OCI-LY1 (cell line): ENCODE results near the gene AVPR2.

Source experiments
- H2AFZ ChIP-seq: fragments of 200-600 bp; sonication (generic), shearing (Covaris generic); 2 replicates; pipeline ENCODE4 v1.6.0; 2014; ENCODE audit warnings: antibody characterized with exemption, mild to moderate bottlenecking, low read length
- H3F3A ChIP-seq: fragments of 200-600 bp; sonication (generic), shearing (Covaris generic); 2 replicates; pipeline ENCODE4 v1.6.0; 2014; ENCODE audit warnings: mild to moderate bottlenecking, antibody characterized with exemption, low read length, moderate library complexity; ENCODE audit not compliant: insufficient read depth
- H3K27ac ChIP-seq: fragments of 200-600 bp; sonication (generic); 2 replicates; pipeline ENCODE4 v1.5.1; 2014; ENCODE audit warnings: low read length, mixed run types, mild to moderate bottlenecking, low read depth; ENCODE audit not compliant: poor library complexity, severe bottlenecking
- H3K27me3 ChIP-seq: fragments of 200-600 bp; sonication (generic); 2 replicates; pipeline ENCODE4 v1.6.0; 2014; ENCODE audit warnings: antibody characterized with exemption, mild to moderate bottlenecking, low read length, moderate library complexity; ENCODE audit not compliant: insufficient read depth
- H3K36me3 ChIP-seq: fragments of 200-600 bp; sonication (generic); 2 replicates; pipeline ENCODE4 v1.6.1; 2014; ENCODE audit warnings: mild to moderate bottlenecking, antibody characterized with exemption, low read length, moderate library complexity, mixed read lengths; ENCODE audit not compliant: insufficient read depth
- H3K4me1 ChIP-seq: fragments of 200-600 bp; sonication (generic); 2 replicates; pipeline ENCODE4 v1.5.1; 2014; ENCODE audit warnings: mild to moderate bottlenecking, low read length, moderate library complexity; ENCODE audit not compliant: insufficient read depth, severe bottlenecking
- H3K4me2 ChIP-seq: fragments of 200-600 bp; sonication (generic), shearing (Covaris generic); 2 replicates; pipeline ENCODE4 v1.6.1; 2014; ENCODE audit warnings: low read length
- H3K4me3 ChIP-seq: fragments of 200-600 bp; sonication (generic); 2 replicates; pipeline ENCODE4 v1.5.1; 2014; ENCODE audit warnings: low read length, low read depth, mild to moderate bottlenecking, mixed read lengths; ENCODE audit not compliant: poor library complexity, severe bottlenecking
- H3K79me2 ChIP-seq: fragments of 200-600 bp; shearing (Covaris generic); 2 replicates; pipeline ENCODE4 v1.6.1; 2016; ENCODE audit warnings: mixed run types, low read length, mixed read lengths; ENCODE audit not compliant: insufficient read depth
- H3K9ac ChIP-seq: fragments of 200-600 bp; sonication (generic), shearing (Covaris generic); 2 replicates; pipeline ENCODE4 v1.6.1; 2014; ENCODE audit warnings: mild to moderate bottlenecking, low read length, mixed read lengths
- H3K9me2 ChIP-seq: fragments of 200-600 bp; sonication (generic), shearing (Covaris generic); 2 replicates; pipeline ENCODE4 v1.6.1; 2014; ENCODE audit warnings: low read depth, mild to moderate bottlenecking, low read length, mixed read lengths
- H3K9me3 ChIP-seq: fragments of 200-600 bp; shearing (Covaris generic); 2 replicates; pipeline ENCODE4 v1.6.1; 2014; ENCODE audit warnings: low read length, mixed read lengths
- H4K20me1 ChIP-seq: fragments of 200-600 bp; sonication (generic), shearing (Covaris generic); 2 replicates; pipeline ENCODE4 v1.6.0; 2016; ENCODE audit warnings: mild to moderate bottlenecking, low read length; ENCODE audit not compliant: insufficient read depth
- EZH2 ChIP-seq: fragments of 200-600 bp; sonication (generic), shearing (Covaris generic); IDR thresholded peaks from 2 replicates; pipeline ENCODE4 v1.8.0; 2017; ENCODE audit warnings: borderline replicate concordance, mixed run types, mild to moderate bottlenecking, antibody characterized with exemption, low read length, moderate library complexity, mixed read lengths
- TF ChIP-seq, protein P1 (sequence below): fragments of 200-600 bp; sonication (generic), shearing (Covaris generic); IDR thresholded peaks from 2 replicates; pipeline ENCODE4 v1.5.1; 2017; ENCODE audit warnings: mild to moderate bottlenecking, antibody characterized with exemption, low read length, moderate library complexity, mixed read lengths

The AVPR2 gene

DNA sequence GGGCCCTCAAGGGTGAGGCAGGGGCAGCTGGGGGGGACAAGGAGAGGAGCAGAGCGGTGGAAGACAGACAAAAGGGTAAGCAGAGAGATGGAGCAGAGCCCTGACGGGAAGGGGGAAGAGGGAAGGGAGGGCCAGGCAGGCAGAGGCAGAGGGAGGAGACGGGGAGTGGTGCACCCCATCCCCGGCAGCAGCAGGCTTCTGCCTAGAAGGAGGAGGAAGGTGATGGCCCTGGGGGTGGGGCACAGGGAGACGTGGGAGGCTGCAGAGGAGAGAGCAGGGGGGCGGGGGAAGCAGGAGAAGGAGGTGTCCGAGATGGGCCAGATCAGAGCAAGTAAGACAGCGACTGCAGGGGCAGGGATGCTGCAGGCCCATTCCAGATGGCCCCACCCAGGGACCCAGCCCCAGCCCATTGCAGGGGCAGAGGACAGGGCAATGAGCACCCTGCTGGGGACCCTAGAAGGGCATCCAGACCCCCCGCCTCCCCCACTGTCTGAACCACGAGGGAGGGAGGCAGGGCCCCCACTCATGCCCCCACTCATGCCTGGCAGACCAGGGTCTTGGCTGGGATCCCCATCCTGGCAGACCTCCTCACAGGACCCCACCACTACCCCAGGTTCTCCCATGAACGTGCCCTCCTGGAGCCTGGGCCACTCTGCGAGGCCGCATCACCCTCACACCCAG is 21.2 kb upstream of the AVPR2 start:
- H3K9ac ChIP-seq: no peak overlapping the region
- H4K20me1 ChIP-seq: no peaks in the 10 kb centered on the region
- no peaks in the 10 kb centered on the region for H3K27me3 ChIP-seq
- H3K36me3 ChIP-seq: no peaks in the 10 kb centered on the region
- H3K4me3 ChIP-seq: no peak overlapping the region
- no peak overlapping the region for H3K4me2 ChIP-seq
- H3K4me1 ChIP-seq: no peaks in the 10 kb centered on the region
- H3K9me2 ChIP-seq: no peaks in the 10 kb centered on the region
- H3K9me3 ChIP-seq: no peaks in the 10 kb centered on the region
- H3F3A ChIP-seq: no peaks in the 10 kb centered on the region
- H3K27ac ChIP-seq: no peak overlapping the region
- H3K79me2 ChIP-seq: no peaks in the 10 kb centered on the region
- TF ChIP-seq, protein P1, sequence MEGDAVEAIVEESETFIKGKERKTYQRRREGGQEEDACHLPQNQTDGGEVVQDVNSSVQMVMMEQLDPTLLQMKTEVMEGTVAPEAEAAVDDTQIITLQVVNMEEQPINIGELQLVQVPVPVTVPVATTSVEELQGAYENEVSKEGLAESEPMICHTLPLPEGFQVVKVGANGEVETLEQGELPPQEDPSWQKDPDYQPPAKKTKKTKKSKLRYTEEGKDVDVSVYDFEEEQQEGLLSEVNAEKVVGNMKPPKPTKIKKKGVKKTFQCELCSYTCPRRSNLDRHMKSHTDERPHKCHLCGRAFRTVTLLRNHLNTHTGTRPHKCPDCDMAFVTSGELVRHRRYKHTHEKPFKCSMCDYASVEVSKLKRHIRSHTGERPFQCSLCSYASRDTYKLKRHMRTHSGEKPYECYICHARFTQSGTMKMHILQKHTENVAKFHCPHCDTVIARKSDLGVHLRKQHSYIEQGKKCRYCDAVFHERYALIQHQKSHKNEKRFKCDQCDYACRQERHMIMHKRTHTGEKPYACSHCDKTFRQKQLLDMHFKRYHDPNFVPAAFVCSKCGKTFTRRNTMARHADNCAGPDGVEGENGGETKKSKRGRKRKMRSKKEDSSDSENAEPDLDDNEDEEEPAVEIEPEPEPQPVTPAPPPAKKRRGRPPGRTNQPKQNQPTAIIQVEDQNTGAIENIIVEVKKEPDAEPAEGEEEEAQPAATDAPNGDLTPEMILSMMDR: no peak
- no peak for TF ChIP-seq EZH2
- no peak overlapping the region for H2AFZ ChIP-seq

DNA sequence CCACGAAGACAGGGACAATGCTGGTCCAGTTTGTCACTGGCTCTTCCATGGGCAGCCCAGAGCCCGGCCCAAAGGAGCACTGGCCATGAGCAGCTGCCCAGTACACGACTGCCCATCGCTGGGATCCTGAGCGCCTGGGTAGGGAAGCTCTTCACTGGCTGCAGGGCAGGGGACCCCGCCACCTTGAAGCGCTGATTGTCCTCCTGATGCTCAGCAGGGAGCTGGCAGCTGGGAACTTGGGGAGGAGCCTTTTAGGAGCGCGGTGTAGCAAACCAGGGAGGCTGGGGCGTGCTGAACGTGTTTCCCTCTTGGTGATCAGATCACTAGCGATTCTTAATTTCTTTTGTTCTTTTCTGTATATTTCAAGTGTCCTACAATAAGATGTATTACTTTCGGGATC is 20.3 kb upstream of the AVPR2 start:
- H3F3A ChIP-seq: no peaks in the 10 kb centered on the region
- H2AFZ ChIP-seq: no peak overlapping the region
- no peaks in the 10 kb centered on the region for H3K27me3 ChIP-seq
- no peaks in the 10 kb centered on the region for H3K79me2 ChIP-seq
- no peaks in the 10 kb centered on the region for H3K9me2 ChIP-seq
- H3K36me3 ChIP-seq: no peaks in the 10 kb centered on the region
- no peaks in the 10 kb centered on the region for H4K20me1 ChIP-seq
- H3K4me1 ChIP-seq: no peaks in the 10 kb centered on the region
- H3K4me2 ChIP-seq: no peak overlapping the region
- H3K9me3 ChIP-seq: no peaks in the 10 kb centered on the region
- no peak overlapping the region for H3K4me3 ChIP-seq
- TF ChIP-seq, protein P1: no peak
- TF ChIP-seq EZH2: no peak
- no peak overlapping the region for H3K27ac ChIP-seq
- no peak overlapping the region for H3K9ac ChIP-seq

DNA sequence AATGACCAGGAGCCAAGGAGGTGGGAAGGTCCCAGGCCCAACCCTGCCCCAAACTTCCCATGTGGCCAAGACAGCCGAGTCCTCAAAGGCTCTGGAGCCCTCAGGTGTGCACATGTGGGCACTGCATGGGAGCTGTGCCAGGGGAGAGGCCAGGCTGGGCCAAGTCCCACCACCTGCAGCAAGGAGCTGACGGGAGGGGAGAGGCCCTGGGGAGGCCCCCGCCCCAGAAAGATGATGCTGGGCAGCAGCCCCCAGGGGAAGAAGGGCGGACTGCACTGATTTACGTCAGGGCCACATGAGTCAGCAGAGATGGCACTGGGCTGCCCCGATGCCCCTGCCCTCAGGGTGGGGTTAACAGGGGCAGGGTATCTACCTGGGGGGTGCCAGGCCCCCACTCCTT is 19.9 kb upstream of the AVPR2 start:
- Histone ChIP-seq H4K20me1 (no peaks in the 10 kb centered on the region), H3K4me2 (no peak overlapping the region), H3K27ac (no peak overlapping the region), H3F3A (no peaks in the 10 kb centered on the region), H3K9me3 (no peaks in the 10 kb centered on the region), H3K9ac (no peak overlapping the region), H3K79me2 (no peaks in the 10 kb centered on the region), H3K9me2 (no peaks in the 10 kb centered on the region), H2AFZ (no peak overlapping the region), H3K4me3 (no peak overlapping the region), H3K4me1 (no peaks in the 10 kb centered on the region), H3K27me3 (no peaks in the 10 kb centered on the region), H3K36me3 (no peaks in the 10 kb centered on the region)
- no peak for TF ChIP-seq EZH2
- TF ChIP-seq, protein P1: no peak
